IMR-90 (cell line): ENCODE data around the gene BEST1. TPM values are rescaled to one million over a fixed set of nuclear protein-coding genes. Genes with fewer than 3 reads are reported as not detected.
A peak's percentile ranks its signal among the peaks of the same experiment; 100 is the strongest.

Experiments
- ATAC-seq: fragments of 200-7000 bp; cut with Tn5 transposase; 2 replicates; pipeline ENCODE4 v1.9.1; 2020; ENCODE audit warnings: low read depth, mild to moderate bottlenecking, moderate library complexity
- BruUV-seq: library from RNA; stranded (reverse); fragments of 400-500 nt; replicated peaks from 2 replicates; lab custom pipeline; 2021; lab: Mats Ljungman, UMichigan
- CTCF ChIA-PET: fragments of 300-600 bp; formaldehyde crosslinking; extraction: SDS; loops from one replicate; lab custom pipeline; 2021; ENCODE audit warnings: antibody characterized with exemption; lab: Yijun Ruan, JAX
- POLR2A ChIA-PET: fragments of 300-600 bp; sonication (Branson Sonifier 250); formaldehyde crosslinking; loops from one replicate; lab custom pipeline; 2022; ENCODE audit warnings: antibody characterized with exemption; ENCODE audit not compliant: unreplicated experiment; lab: Charles Lee
- DNase-seq: peaks from one replicate; pipeline ENCODE4 v3.0.0; 2013
- H2AFZ ChIP-seq: replicated peaks from 2 replicates; pipeline ENCODE3; 2013; ENCODE audit warnings: low read length, mild to moderate bottlenecking; ENCODE audit not compliant: poor library complexity
- H2AK5ac ChIP-seq: 2 replicates; pipeline ENCODE4 v1.6.1; 2013; ENCODE audit warnings: low read depth, low read length, inconsistent platforms
- H2AK9ac ChIP-seq: replicated peaks from 2 replicates; pipeline ENCODE3; 2013; ENCODE audit warnings: mild to moderate bottlenecking, low read depth, low read length, moderate library complexity; ENCODE audit not compliant: poor library complexity
- H2BK120ac ChIP-seq: 2 replicates; pipeline ENCODE4 v1.6.1; 2013; ENCODE audit warnings: low read depth, low read length, inconsistent platforms
- H2BK15ac ChIP-seq: 3 replicates; pipeline ENCODE4 v1.6.1; 2013; ENCODE audit warnings: low read depth, low read length, inconsistent platforms
- H2BK20ac ChIP-seq: 2 replicates; pipeline ENCODE4 v1.6.1; 2013; ENCODE audit warnings: low read depth, mild to moderate bottlenecking, inconsistent platforms, low read length, moderate library complexity
- H2BK5ac ChIP-seq: 2 replicates; pipeline ENCODE4 v1.6.1; 2013; ENCODE audit warnings: mild to moderate bottlenecking, low read depth, low read length, inconsistent platforms; ENCODE audit not compliant: poor library complexity, severe bottlenecking
- H3K14ac ChIP-seq: replicated peaks from 2 replicates; pipeline ENCODE4 v1.6.1; 2013; ENCODE audit warnings: low read depth, low read length, inconsistent platforms
- H3K18ac ChIP-seq: 2 replicates; pipeline ENCODE4 v1.6.1; 2013; ENCODE audit warnings: low read depth, low read length, control low read depth
- H3K23ac ChIP-seq: 2 replicates; pipeline ENCODE4 v1.6.1; 2013; ENCODE audit warnings: low read depth, low read length, inconsistent platforms
- H3K27ac ChIP-seq: 2 replicates; pipeline ENCODE4 v1.5.1; 2013; ENCODE audit warnings: mild to moderate bottlenecking, control low read depth, low read length; ENCODE audit not compliant: insufficient read depth
- H3K27me3 ChIP-seq: 2 replicates; pipeline ENCODE4 v1.6.1; 2013; ENCODE audit warnings: low read length; ENCODE audit not compliant: control insufficient read depth, insufficient read depth
- H3K36me3 ChIP-seq: 2 replicates; pipeline ENCODE4 v1.6.1; 2013; ENCODE audit warnings: low read length, mixed read lengths; ENCODE audit not compliant: control insufficient read depth, insufficient read depth
- H3K4ac ChIP-seq: 2 replicates; pipeline ENCODE4 v1.6.1; 2013; ENCODE audit warnings: low read depth, low read length, inconsistent platforms
- H3K4me1 ChIP-seq: 2 replicates; pipeline ENCODE4 v1.6.1; 2013; ENCODE audit warnings: low read length, mixed read lengths; ENCODE audit not compliant: control insufficient read depth, insufficient read depth
- H3K4me2 ChIP-seq: 2 replicates; pipeline ENCODE4 v1.6.1; 2013; ENCODE audit warnings: low read depth, mild to moderate bottlenecking, control low read depth, low read length, moderate library complexity
- H3K4me3 ChIP-seq: 2 replicates; pipeline ENCODE4 v1.5.1; 2013; ENCODE audit warnings: low read depth, mild to moderate bottlenecking, control low read depth, low read length, moderate library complexity; ENCODE audit not compliant: insufficient read depth
- H3K56ac ChIP-seq: 2 replicates; pipeline ENCODE4 v1.6.1; 2013; ENCODE audit warnings: low read length, inconsistent platforms; ENCODE audit not compliant: insufficient read depth; ENCODE audit errors: extremely low read depth
- H3K79me1 ChIP-seq, 2 experiments: 2 replicates each; pipeline ENCODE4 v1.6.1; 2013; ENCODE audit warnings: low read length in 2 of 2, inconsistent platforms in 1 of 2, low read depth in 1 of 2
- H3K9ac ChIP-seq: 2 replicates; pipeline ENCODE4 v1.6.1; 2013; ENCODE audit warnings: low read depth, low read length, control low read depth
- H3K9me1 ChIP-seq: 2 replicates; pipeline ENCODE4 v1.6.1; 2013; ENCODE audit warnings: low read length, inconsistent platforms; ENCODE audit not compliant: insufficient read depth
- H3K9me3 ChIP-seq: 2 replicates; pipeline ENCODE4 v1.6.1; 2013; ENCODE audit warnings: low read length; ENCODE audit not compliant: control insufficient read depth, insufficient read depth
- H4K20me1 ChIP-seq: 2 replicates; pipeline ENCODE4 v1.6.1; 2013; ENCODE audit warnings: low read length, inconsistent platforms; ENCODE audit not compliant: insufficient read depth
- H4K5ac ChIP-seq: 2 replicates; pipeline ENCODE4 v1.6.1; 2013; ENCODE audit warnings: mild to moderate bottlenecking, low read depth, low read length, control low read depth
- H4K8ac ChIP-seq, 2 experiments: 2 replicates each; pipeline ENCODE4 v1.6.1; 2013; ENCODE audit warnings: low read depth in 2 of 2, low read length in 2 of 2, control low read depth in 1 of 2, inconsistent platforms in 1 of 2
- H4K91ac ChIP-seq: 2 replicates; pipeline ENCODE4 v1.6.1; 2013; ENCODE audit warnings: low read depth, low read length, inconsistent platforms; ENCODE audit not compliant: insufficient read depth
- BHLHE40 ChIP-seq: fragments of 150-350 bp; IDR thresholded peaks from 2 replicates; pipeline ENCODE4 v1.6.1; 2016; ENCODE audit warnings: mild to moderate bottlenecking, low read depth, low read length
- CEBPB ChIP-seq: IDR thresholded peaks from 2 replicates; pipeline ENCODE4 v1.6.1; 2012; ENCODE audit warnings: low read depth, low read length, improper control_type of control experiment
- CHD1 ChIP-seq: IDR thresholded peaks from 2 replicates; pipeline ENCODE4 v1.6.1; 2012; ENCODE audit warnings: low read depth, low read length, improper control_type of control experiment
- FOS ChIP-seq: fragments of 150-350 bp; IDR thresholded peaks from 2 replicates; pipeline ENCODE4 v1.6.1; 2016; ENCODE audit warnings: low read depth, low read length
- MAFK ChIP-seq: IDR thresholded peaks from 2 replicates; pipeline ENCODE4 v1.6.1; 2012; ENCODE audit warnings: low read depth, low read length, improper control_type of control experiment
- MAZ ChIP-seq: IDR thresholded peaks from 2 replicates; pipeline ENCODE4 v1.6.1; 2012; ENCODE audit warnings: low read depth, mild to moderate bottlenecking, low read length, improper control_type of control experiment, moderate library complexity, borderline replicate concordance
- MXI1 ChIP-seq: IDR thresholded peaks from 2 replicates; pipeline ENCODE4 v1.6.1; 2012; ENCODE audit warnings: low read depth, mild to moderate bottlenecking, low read length, moderate library complexity, borderline replicate concordance
- NFE2L2 ChIP-seq: fragments of 150-350 bp; IDR thresholded peaks from 2 replicates; pipeline ENCODE4 v1.6.1; 2016; ENCODE audit warnings: low read depth, mild to moderate bottlenecking, low read length
- POLR2A ChIP-seq: IDR thresholded peaks from 2 replicates; pipeline ENCODE4 v1.6.1; 2012; ENCODE audit warnings: mild to moderate bottlenecking, low read depth, low read length
- RCOR1 ChIP-seq: IDR thresholded peaks from 2 replicates; pipeline ENCODE4 v1.6.1; 2012; ENCODE audit warnings: mild to moderate bottlenecking, low read length, improper control_type of control experiment; ENCODE audit not compliant: insufficient replicate concordance
- SMC3 ChIP-seq: fragments of 150-350 bp; IDR thresholded peaks from 2 replicates; pipeline ENCODE4 v1.6.1; 2016; ENCODE audit warnings: low read depth, mild to moderate bottlenecking, antibody characterized with exemption, low read length, moderate library complexity
- WGBS, 2 experiments: methylation state at CpG; one replicate each; pipeline versions ENCODE4 v1.1.5 to v1.1.7; 2013; ENCODE audit warnings: missing lambda C conversion rate in 2 of 2; ENCODE audit not compliant: insufficient read length in 1 of 2; ENCODE audit errors: extremely low coverage in 2 of 2; 5-methylcytosine and 5-hydroxymethylcytosine counted together
- dilution Hi-C: fragments of 300-500 bp; cut with HindIII; formaldehyde crosslinking; loops from one replicate; pipeline ENCODE4 v1.14.3; 2018; ENCODE audit warnings: low sequenced_read_pairs; ENCODE audit not compliant: unreplicated experiment
- in situ Hi-C: fragments of 300-500 bp; cut with MboI; formaldehyde crosslinking; loops from 3 replicates; pipeline ENCODE4 v1.14.3; 2019; ENCODE audit warnings: low sequenced_read_pairs, inconsistent platforms, mixed read lengths
- intact Hi-C: fragments of 100-400 bp; cut with micrococcal nuclease; formaldehyde crosslinking; loops from 2 replicates; pipeline ENCODE4 v1.10.0; 2022
- polyA plus RNA-seq, 3 experiments: library from polyadenylated mRNA; depleted of rRNA; stranded (reverse); fragments of >200 nt; gene quantifications; 2 replicates each; pipeline ENCODE4 v1.2.3, GENCODE V29; 2012; ENCODE audit warnings: low replicate concordance in 1 of 3
- total RNA-seq: library from RNA; depleted of rRNA; stranded (reverse); fragments of >200 nt; gene quantifications from 2 replicates; pipeline ENCODE4 v1.2.3, GENCODE V29; 2012
- TF ChIP-seq, protein P1 (sequence below): fragments of 150-350 bp; IDR thresholded peaks from 2 replicates; pipeline ENCODE4 v1.6.1; 2016; ENCODE audit warnings: low read depth, mild to moderate bottlenecking, low read length, moderate library complexity, borderline replicate concordance
- TF ChIP-seq, protein P2 (sequence below): conservative IDR thresholded peaks from 2 replicates; pipeline ENCODE4 v1.5.1; 2012; ENCODE audit warnings: mild to moderate bottlenecking, low read depth, low read length, improper control_type of control experiment

Gene BEST1
- total and polyA plus RNA-seq, 2 of the 4 experiments (the other 2 are of a cell fraction): 0.90 to 1.4 TPM

DNA sequence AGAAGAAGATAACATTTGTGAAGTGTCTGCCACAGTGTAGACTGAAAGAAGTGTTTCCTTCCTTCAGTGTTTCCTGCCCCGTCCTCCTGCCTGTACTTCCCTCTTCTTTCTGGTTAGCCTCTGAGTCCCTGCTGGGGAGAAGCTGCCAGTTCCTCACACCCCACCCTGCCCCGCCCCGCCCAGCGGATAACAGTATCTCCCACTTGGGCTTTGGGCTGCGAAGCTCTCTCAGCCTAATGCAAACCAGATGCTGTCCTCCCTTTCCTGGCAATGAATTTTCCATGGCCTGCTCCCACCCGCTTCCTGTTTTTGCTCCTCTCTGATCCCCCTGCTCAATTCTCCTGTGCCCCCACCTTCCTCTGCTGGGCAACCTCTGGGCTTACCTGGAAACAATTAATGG lies 27.6 kb upstream of the BEST1 start:
- Histone ChIP-seq H3K9me3 (no peaks in the 10 kb centered on the region), H3K27me3 (peaks cover 24% of the 10 kb centered on the region), H3K4me2 (no peak overlapping the region; the same call in 1 of the 2 replicates), H4K91ac (no peak overlapping the region), H3K4ac (peak overlapping the region; percentile 43; the same call in 1 of the 2 replicates), H3K4me1 (peaks cover 14% of the 10 kb centered on the region; the same call in 1 of the 2 replicates), H3K4me3 (no peak overlapping the region), H3K27ac (peak overlapping the region; percentile 78; the same call in 1 of the 2 replicates), H2AK9ac (peak overlapping the region; percentile 48), H2AK5ac (peak overlapping the region; percentile 36; the same call in 1 of the 2 replicates), H3K14ac (no peak overlapping the region), H3K18ac (peak overlapping the region; percentile 58; the same call in 1 of the 2 replicates), H3K36me3 (no peaks in the 10 kb centered on the region), H2AFZ (no peak overlapping the region), H2BK5ac (no peak overlapping the region), H3K23ac (no peak overlapping the region), H3K9me1 (no peaks in the 10 kb centered on the region), H4K8ac (no peak overlapping the region), H2BK120ac (peak overlapping the region; percentile 57; the same call in 1 of the 2 replicates), H3K56ac (no peak overlapping the region), H2BK15ac (peak overlapping the region; percentile 31; the same call in 1 of the 3 replicates), H3K79me1 (no peaks in the 10 kb centered on the region), H2BK20ac (peak overlapping the region; percentile 60; the same call in 1 of the 2 replicates), H4K5ac (peak overlapping the region; percentile 56; the same call in 1 of the 2 replicates), H4K20me1 (no peaks in the 10 kb centered on the region), H3K9ac (no peak overlapping the region; the same call in 1 of the 2 replicates)
- DNase-seq: peak; percentile 48
- BruUV-seq: no TSS peak
- dilution Hi-C loops: no loop called here
- TF ChIP-seq MAZ (no peak), RCOR1 (no peak), BHLHE40 (no peak), SMC3 (no peak), FOS (no peak), MXI1 (no peak), CHD1 (no peak), CEBPB (no peak), NFE2L2 (no peak), POLR2A (no peak), MAFK (no peak)
- TF ChIP-seq, protein P1, sequence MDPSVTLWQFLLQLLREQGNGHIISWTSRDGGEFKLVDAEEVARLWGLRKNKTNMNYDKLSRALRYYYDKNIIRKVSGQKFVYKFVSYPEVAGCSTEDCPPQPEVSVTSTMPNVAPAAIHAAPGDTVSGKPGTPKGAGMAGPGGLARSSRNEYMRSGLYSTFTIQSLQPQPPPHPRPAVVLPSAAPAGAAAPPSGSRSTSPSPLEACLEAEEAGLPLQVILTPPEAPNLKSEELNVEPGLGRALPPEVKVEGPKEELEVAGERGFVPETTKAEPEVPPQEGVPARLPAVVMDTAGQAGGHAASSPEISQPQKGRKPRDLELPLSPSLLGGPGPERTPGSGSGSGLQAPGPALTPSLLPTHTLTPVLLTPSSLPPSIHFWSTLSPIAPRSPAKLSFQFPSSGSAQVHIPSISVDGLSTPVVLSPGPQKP: no peak
- TF ChIP-seq, protein P2, sequence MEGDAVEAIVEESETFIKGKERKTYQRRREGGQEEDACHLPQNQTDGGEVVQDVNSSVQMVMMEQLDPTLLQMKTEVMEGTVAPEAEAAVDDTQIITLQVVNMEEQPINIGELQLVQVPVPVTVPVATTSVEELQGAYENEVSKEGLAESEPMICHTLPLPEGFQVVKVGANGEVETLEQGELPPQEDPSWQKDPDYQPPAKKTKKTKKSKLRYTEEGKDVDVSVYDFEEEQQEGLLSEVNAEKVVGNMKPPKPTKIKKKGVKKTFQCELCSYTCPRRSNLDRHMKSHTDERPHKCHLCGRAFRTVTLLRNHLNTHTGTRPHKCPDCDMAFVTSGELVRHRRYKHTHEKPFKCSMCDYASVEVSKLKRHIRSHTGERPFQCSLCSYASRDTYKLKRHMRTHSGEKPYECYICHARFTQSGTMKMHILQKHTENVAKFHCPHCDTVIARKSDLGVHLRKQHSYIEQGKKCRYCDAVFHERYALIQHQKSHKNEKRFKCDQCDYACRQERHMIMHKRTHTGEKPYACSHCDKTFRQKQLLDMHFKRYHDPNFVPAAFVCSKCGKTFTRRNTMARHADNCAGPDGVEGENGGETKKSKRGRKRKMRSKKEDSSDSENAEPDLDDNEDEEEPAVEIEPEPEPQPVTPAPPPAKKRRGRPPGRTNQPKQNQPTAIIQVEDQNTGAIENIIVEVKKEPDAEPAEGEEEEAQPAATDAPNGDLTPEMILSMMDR: no peak
- 8% methylated on average over 4 of the region's 6 CpGs; no CpG with 5 or more reads in 1 of the 2 experiments for WGBS, 2 experiments
- intact Hi-C loops: no loop called here
- CTCF ChIA-PET: interaction anchor here (2.1 kb wide), 1 partner anchor 23 kb away, joined by 8 read pairs; no protein-coding TSS in a partner anchor
- POLR2A ChIA-PET: interaction anchor here (0.8 kb wide), 1 partner anchor 21 kb away, joined by 9 read pairs; no protein-coding TSS in a partner anchor
- ATAC-seq: peak; percentile 53
- in situ Hi-C loops: no loop called here
